Astrocyte (in vitro differentiated cells and primary cell): Measurements from ENCODE around the gene KAT2A. TPM values are rescaled to one million over a fixed set of nuclear protein-coding genes. Genes with fewer than 3 reads are reported as not detected.

Experiments
- DNase-seq: peaks from one replicate; pipeline ENCODE4 v3.0.0-alpha.2; 2010; ENCODE audit warnings: low read depth
- FAIRE-seq: peaks from 2 replicates; lab custom pipeline; 2011; peaks lifted over from hg19 to GRCh38; lab: Jason Lieb, UNC
- H2AFZ ChIP-seq: 2 replicates; pipeline ENCODE4 v1.6.0; 2012; ENCODE audit warnings: low read depth, low read length, inconsistent platforms
- H3K27ac ChIP-seq: 2 replicates; pipeline ENCODE4 v1.5.1; 2011; ENCODE audit warnings: low read depth, low read length, inconsistent platforms
- H3K27me3 ChIP-seq: 2 replicates; pipeline ENCODE4 v1.6.0; 2011; ENCODE audit warnings: low read length, inconsistent platforms; ENCODE audit not compliant: insufficient read depth
- H3K36me3 ChIP-seq: 2 replicates; pipeline ENCODE4 v1.5.1; 2011; ENCODE audit warnings: low read length, inconsistent platforms; ENCODE audit not compliant: insufficient read depth
- H3K4me1 ChIP-seq: 2 replicates; pipeline ENCODE4 v1.5.1; 2011; ENCODE audit warnings: low read length, inconsistent platforms; ENCODE audit not compliant: insufficient read depth
- H3K4me2 ChIP-seq: 2 replicates; pipeline ENCODE4 v1.6.0; 2012; ENCODE audit warnings: low read length, inconsistent platforms
- H3K4me3 ChIP-seq: 2 replicates; pipeline ENCODE4 v1.5.1; 2011; ENCODE audit warnings: low read depth, mild to moderate bottlenecking, low read length, inconsistent platforms; ENCODE audit not compliant: insufficient read depth
- H3K79me2 ChIP-seq: 2 replicates; pipeline ENCODE4 v1.6.0; 2012; ENCODE audit warnings: mild to moderate bottlenecking, low read length, inconsistent platforms; ENCODE audit not compliant: insufficient read depth
- H3K9ac ChIP-seq: 2 replicates; pipeline ENCODE4 v1.6.0; 2012; ENCODE audit warnings: mild to moderate bottlenecking, low read length, inconsistent platforms
- H3K9me3 ChIP-seq: 2 replicates; pipeline ENCODE4 v1.5.1; 2012; ENCODE audit warnings: low read depth, mild to moderate bottlenecking, low read length, inconsistent platforms; ENCODE audit not compliant: insufficient read depth
- H4K20me1 ChIP-seq: 2 replicates; pipeline ENCODE4 v1.6.0; 2012; ENCODE audit warnings: low read length, inconsistent platforms; ENCODE audit not compliant: insufficient read depth
- H3K27ac Mint-ChIP-seq: one replicate; pipeline ENCODE4 v1.8.0; 2021; ENCODE audit warnings: mild to moderate bottlenecking, mixed read lengths; ENCODE audit not compliant: unreplicated experiment
- H3K27me3 Mint-ChIP-seq: one replicate; pipeline ENCODE4 v1.8.0; 2021; ENCODE audit warnings: low read depth, mixed read lengths; ENCODE audit not compliant: unreplicated experiment
- H3K36me3 Mint-ChIP-seq: one replicate; pipeline ENCODE4 v1.8.0; 2021; ENCODE audit warnings: low read depth, mixed read lengths; ENCODE audit not compliant: unreplicated experiment
- H3K4me1 Mint-ChIP-seq: one replicate; pipeline ENCODE4 v1.8.0; 2021; ENCODE audit warnings: low read depth, mixed read lengths; ENCODE audit not compliant: unreplicated experiment
- H3K4me3 Mint-ChIP-seq: one replicate; pipeline ENCODE4 v1.8.0; 2021; ENCODE audit warnings: mild to moderate bottlenecking, moderate library complexity, mixed read lengths; ENCODE audit not compliant: unreplicated experiment
- H3K9me3 Mint-ChIP-seq: one replicate; pipeline ENCODE4 v1.8.0; 2021; ENCODE audit warnings: mild to moderate bottlenecking, mixed read lengths; ENCODE audit not compliant: unreplicated experiment
- EZH2 ChIP-seq: IDR thresholded peaks from 2 replicates; pipeline ENCODE4 v1.6.1; 2012; ENCODE audit warnings: mild to moderate bottlenecking, low read length, inconsistent platforms; ENCODE audit not compliant: insufficient read depth
- total RNA-seq: library from RNA; stranded (reverse); gene quantifications from 2 replicates; pipeline ENCODE4 v1.2.1, GENCODE V29; 2021
- TF ChIP-seq, protein P1 (sequence below): IDR thresholded peaks from 2 replicates; pipeline ENCODE4 v1.5.1; 2011; ENCODE audit warnings: low read depth, mild to moderate bottlenecking, inconsistent platforms, low read length, moderate library complexity; ENCODE audit not compliant: insufficient read depth

The KAT2A gene
- total RNA-seq, 1 donor from 2014 or later: 23.6 TPM

DNA sequence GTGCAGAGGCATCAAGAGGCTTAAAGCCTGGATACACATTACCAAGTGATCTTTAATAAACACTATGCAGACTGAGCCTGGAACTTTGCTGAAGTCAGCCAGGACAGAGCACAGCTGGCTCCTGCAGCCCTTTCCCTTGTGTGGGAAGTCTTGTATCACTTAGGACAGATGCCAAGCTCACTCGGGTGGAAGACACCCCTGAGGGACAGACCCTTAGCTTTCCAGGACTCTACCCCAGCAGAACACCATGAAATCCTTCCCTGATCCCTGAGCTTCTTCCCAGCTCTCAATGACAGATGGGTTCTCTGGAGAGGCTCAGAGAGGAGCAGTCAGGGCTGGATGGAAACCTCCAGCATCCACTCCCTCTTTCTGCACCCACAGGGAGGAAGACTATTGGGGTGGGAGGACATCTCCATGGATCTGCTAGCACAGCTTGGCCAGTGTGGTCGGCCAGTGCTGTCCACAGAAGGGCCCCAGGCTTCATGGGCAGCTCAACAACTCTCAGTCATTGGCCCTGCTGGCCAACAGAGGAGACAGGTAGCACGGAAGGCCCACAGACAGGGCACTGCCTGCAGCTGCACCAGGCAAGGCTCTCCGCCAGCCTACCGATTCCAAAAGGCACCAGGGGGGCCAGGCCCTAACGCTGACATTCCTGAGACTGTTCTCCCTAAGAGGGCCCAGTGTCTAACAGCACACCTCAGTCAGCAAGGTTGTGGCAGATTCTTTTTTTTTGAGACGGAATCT, 17.8 kb upstream of the KAT2A start:
- FAIRE-seq (no peak), DNase-seq (no peak)
- Histone ChIP-seq H3K27me3 (no peaks in the 10 kb centered on the region), H3K4me3 (no peak overlapping the region), H3K27ac (no peak overlapping the region), H3K79me2 (peaks cover 92% of the 10 kb centered on the region), H3K36me3 (no peaks in the 10 kb centered on the region), H3K4me1 (peaks cover 35% of the 10 kb centered on the region), H2AFZ (no peak overlapping the region), H3K9ac (no peak overlapping the region), H3K4me2 (no peak overlapping the region), H3K9me3 (no peaks in the 10 kb centered on the region), H4K20me1 (peaks cover 82% of the 10 kb centered on the region)
- Mint-ChIP-seq H3K9me3 (no peaks in the 10 kb centered on the region), H3K4me1 (peaks cover 69% of the 10 kb centered on the region), H3K36me3 (peaks cover 9% of the 10 kb centered on the region), H3K4me3 (no peak overlapping the region), H3K27me3 (no peaks in the 10 kb centered on the region), H3K27ac (no peak overlapping the region)
- TF ChIP-seq, protein P1, sequence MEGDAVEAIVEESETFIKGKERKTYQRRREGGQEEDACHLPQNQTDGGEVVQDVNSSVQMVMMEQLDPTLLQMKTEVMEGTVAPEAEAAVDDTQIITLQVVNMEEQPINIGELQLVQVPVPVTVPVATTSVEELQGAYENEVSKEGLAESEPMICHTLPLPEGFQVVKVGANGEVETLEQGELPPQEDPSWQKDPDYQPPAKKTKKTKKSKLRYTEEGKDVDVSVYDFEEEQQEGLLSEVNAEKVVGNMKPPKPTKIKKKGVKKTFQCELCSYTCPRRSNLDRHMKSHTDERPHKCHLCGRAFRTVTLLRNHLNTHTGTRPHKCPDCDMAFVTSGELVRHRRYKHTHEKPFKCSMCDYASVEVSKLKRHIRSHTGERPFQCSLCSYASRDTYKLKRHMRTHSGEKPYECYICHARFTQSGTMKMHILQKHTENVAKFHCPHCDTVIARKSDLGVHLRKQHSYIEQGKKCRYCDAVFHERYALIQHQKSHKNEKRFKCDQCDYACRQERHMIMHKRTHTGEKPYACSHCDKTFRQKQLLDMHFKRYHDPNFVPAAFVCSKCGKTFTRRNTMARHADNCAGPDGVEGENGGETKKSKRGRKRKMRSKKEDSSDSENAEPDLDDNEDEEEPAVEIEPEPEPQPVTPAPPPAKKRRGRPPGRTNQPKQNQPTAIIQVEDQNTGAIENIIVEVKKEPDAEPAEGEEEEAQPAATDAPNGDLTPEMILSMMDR: no peak

DNA sequence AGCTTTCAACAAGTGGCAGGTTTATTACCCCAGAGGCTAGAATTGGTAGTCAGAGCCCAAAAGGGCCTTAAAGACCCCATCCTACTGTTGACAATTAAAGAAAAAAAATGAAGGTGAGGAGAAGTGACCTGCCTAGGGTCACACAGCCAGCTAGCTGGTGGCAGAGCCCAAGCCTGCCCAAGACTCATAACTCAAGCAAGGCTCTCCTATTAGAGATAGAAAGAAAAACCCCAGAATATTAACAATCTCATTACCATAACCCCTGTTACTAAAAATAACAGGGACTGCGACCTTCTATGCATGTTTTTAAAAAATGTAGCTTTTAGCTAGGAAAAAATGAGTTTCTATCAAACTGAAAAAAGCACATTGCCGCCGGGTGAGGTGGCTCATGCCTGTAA, 15.5 kb upstream of the KAT2A start:
- Mint-ChIP-seq H3K36me3 (peaks cover 14% of the 10 kb centered on the region), H3K4me1 (peaks cover 72% of the 10 kb centered on the region), H3K4me3 (no peak overlapping the region), H3K27ac (peak overlapping the region; percentile 34), H3K9me3 (no peaks in the 10 kb centered on the region), H3K27me3 (no peaks in the 10 kb centered on the region)
- Histone ChIP-seq H3K27ac (no peak overlapping the region), H2AFZ (no peak overlapping the region), H3K27me3 (no peaks in the 10 kb centered on the region), H3K36me3 (no peaks in the 10 kb centered on the region), H3K79me2 (peaks cover 98% of the 10 kb centered on the region), H3K4me1 (peaks cover 41% of the 10 kb centered on the region), H3K9me3 (no peaks in the 10 kb centered on the region), H3K4me3 (no peak overlapping the region), H4K20me1 (peaks cover 82% of the 10 kb centered on the region), H3K9ac (no peak overlapping the region), H3K4me2 (no peak overlapping the region)
- TF ChIP-seq EZH2: no peak
- TF ChIP-seq, protein P1: no peak
- DNase-seq (no peak), FAIRE-seq (no peak)
